DND-41 (cell line): ENCODE measurements around the gene FAM163B.

ENCODE experiments used
- ATAC-seq: fragments of 200-7000 bp; cut with Tn5 transposase; 3 replicates; pipeline ENCODE4 v1.9.1; 2021; ENCODE audit warnings: low read depth; ENCODE audit not compliant: insufficient read depth
- DNase-seq: peaks from one replicate; pipeline ENCODE4 v3.0.0-alpha.2; 2020
- H2AFZ ChIP-seq: 2 replicates; pipeline ENCODE4 v1.6.0; 2012; ENCODE audit warnings: low read depth, low read length
- H3K27ac ChIP-seq: 2 replicates; pipeline ENCODE4 v1.5.1; 2012; ENCODE audit warnings: low read length, inconsistent platforms
- H3K27me3 ChIP-seq: fragments of 200-600 bp; sonication (generic); 2 replicates; pipeline ENCODE4 v1.6.0; 2012; ENCODE audit warnings: low read length, mild to moderate bottlenecking, inconsistent platforms; ENCODE audit not compliant: insufficient read depth, poor library complexity
- H3K36me3 ChIP-seq: 2 replicates; pipeline ENCODE4 v1.5.1; 2012; ENCODE audit warnings: low read length, inconsistent platforms; ENCODE audit not compliant: insufficient read depth
- H3K4me1 ChIP-seq: 2 replicates; pipeline ENCODE4 v1.5.1; 2012; ENCODE audit warnings: mild to moderate bottlenecking, low read length; ENCODE audit not compliant: insufficient read depth
- H3K4me2 ChIP-seq: 2 replicates; pipeline ENCODE4 v1.6.0; 2012; ENCODE audit warnings: mild to moderate bottlenecking, moderate library complexity, low read length, inconsistent platforms; ENCODE audit not compliant: insufficient read depth
- H3K4me3 ChIP-seq, 2 experiments: fragments of 200-600 bp in 1 of 2; shearing (Covaris generic) in 1 of 2; 2 replicates each; pipeline ENCODE4 v1.5.1; 2012 to 2016; ENCODE audit warnings: inconsistent platforms in 2 of 2, low read length in 2 of 2, mild to moderate bottlenecking in 2 of 2, low read depth in 1 of 2, moderate library complexity in 1 of 2
- H3K79me2 ChIP-seq: 2 replicates; pipeline ENCODE4 v1.6.0; 2012; ENCODE audit warnings: low read length, inconsistent platforms; ENCODE audit not compliant: insufficient read depth
- H3K9ac ChIP-seq: 2 replicates; pipeline ENCODE4 v1.6.0; 2012; ENCODE audit warnings: low read depth, mild to moderate bottlenecking, inconsistent platforms, low read length, moderate library complexity
- H3K9me3 ChIP-seq: 2 replicates; pipeline ENCODE4 v1.5.1; 2012; ENCODE audit warnings: low read length, moderate library complexity, mild to moderate bottlenecking, inconsistent platforms; ENCODE audit not compliant: insufficient read depth, severe bottlenecking
- H4K20me1 ChIP-seq: 2 replicates; pipeline ENCODE4 v1.6.0; 2012; ENCODE audit warnings: low read length; ENCODE audit not compliant: insufficient read depth
- CTCF ChIP-seq: IDR thresholded peaks from 2 replicates; pipeline ENCODE4 v1.5.1; 2012; ENCODE audit warnings: borderline replicate concordance, low read length, moderate library complexity, mild to moderate bottlenecking; ENCODE audit not compliant: poor library complexity, severe bottlenecking; ENCODE audit errors: extremely low read depth
- EZH2 ChIP-seq: IDR thresholded peaks from 3 replicates; pipeline ENCODE4 v1.6.1; 2012; ENCODE audit warnings: borderline replicate concordance, low read depth, mild to moderate bottlenecking, moderate library complexity, low read length, inconsistent platforms; ENCODE audit not compliant: severe bottlenecking

The FAM163B gene

DNA sequence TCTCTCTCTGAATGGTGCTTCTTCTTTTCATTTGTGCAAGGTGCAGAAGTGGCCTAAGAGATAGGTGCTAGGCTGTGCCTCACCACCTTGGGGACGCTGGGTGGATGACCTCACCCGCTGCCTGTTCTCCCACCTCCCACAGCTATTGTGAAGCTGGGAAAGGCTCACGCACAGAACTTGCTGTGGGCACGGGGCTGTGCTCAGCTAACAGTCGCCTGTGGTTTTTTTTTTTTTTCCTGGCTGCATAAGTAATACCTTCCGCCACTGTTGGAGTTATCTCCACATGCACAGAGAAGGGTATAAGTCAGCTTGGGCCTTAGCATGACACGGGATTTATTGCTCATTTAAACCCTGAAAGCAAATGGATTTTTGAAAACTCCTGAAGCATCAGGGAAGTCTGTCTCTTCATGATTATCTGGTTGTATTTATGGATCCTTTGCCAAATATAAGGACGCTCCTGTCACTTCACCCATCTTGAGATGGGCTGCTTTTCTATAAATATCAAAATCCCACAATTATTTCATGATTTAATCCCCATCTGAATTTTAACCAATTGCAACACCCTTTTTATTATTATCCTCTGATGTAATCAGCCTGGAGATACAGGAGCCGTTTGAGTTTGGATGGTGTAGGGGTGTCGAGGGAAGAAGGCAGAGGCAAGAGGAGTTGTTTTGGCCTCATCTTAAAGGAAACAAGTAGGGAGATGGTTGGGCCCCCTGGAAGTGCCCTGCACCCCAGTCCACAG is 36.0 kb upstream of the FAM163B start:
- DNase-seq: no peak
- H3K79me2 ChIP-seq: no peaks in the 10 kb centered on the region
- H3K9me3 ChIP-seq: no peaks in the 10 kb centered on the region
- no peak for TF ChIP-seq CTCF
- no peak for TF ChIP-seq EZH2
- H3K27ac ChIP-seq: no peak overlapping the region
- H3K4me2 ChIP-seq: no peak overlapping the region
- no peaks in the 10 kb centered on the region for H3K27me3 ChIP-seq
- H3K9ac ChIP-seq: no peak overlapping the region
- H3K4me1 ChIP-seq: no peaks in the 10 kb centered on the region
- ATAC-seq: no peak
- no peak overlapping the region for H2AFZ ChIP-seq
- H3K36me3 ChIP-seq: no peaks in the 10 kb centered on the region
- no peaks in the 10 kb centered on the region for H4K20me1 ChIP-seq
- H3K4me3 ChIP-seq: no peak overlapping the region

DNA sequence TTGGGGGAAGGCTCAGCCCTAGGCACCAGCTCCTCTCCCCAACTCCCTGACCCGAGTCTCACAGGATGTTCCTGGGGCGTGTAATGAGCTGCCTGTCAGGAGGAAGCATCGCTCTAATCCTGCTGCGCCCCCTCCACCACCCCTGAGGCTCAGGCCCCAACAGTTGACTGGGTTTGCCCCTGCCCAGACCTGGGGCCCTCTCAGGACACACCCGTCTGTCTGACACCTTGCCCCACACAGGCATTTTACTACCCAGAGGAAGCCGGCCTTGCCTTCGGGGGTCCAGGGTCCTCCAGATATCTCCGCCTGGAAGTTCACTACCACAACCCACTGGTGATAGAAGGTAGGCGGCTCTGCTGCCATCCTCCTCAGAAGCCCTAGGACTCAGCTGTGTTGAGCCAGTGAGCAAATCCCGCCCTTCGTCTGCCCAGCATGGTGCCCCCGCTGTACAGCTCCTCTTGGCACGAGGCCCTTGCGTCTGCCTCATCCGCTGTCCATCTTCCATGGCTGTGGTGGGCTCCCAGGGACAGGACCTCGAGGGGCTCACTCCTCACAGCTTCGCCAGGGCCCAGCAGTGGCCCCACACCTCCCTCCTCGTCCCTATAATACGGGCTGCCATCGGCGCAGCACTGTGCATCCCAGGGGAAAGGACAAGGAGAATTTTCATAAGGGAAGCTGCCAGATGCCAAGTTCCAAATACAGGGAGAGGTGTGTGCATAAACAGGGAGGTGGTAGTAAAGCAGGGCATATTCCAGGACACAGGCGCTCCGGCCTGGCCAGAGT is 35.0 kb upstream of the FAM163B start:
- Histone ChIP-seq H3K4me1 (no peaks in the 10 kb centered on the region), H2AFZ (no peak overlapping the region), H3K27ac (no peak overlapping the region), H3K36me3 (no peaks in the 10 kb centered on the region), H3K27me3 (no peaks in the 10 kb centered on the region), H4K20me1 (no peaks in the 10 kb centered on the region), H3K79me2 (no peaks in the 10 kb centered on the region), H3K9ac (no peak overlapping the region), H3K9me3 (no peaks in the 10 kb centered on the region), H3K4me3 (no peak overlapping the region), H3K4me2 (no peak overlapping the region)
- ATAC-seq (no peak), DNase-seq (no peak)
- no peak for TF ChIP-seq CTCF
- TF ChIP-seq EZH2: no peak

DNA sequence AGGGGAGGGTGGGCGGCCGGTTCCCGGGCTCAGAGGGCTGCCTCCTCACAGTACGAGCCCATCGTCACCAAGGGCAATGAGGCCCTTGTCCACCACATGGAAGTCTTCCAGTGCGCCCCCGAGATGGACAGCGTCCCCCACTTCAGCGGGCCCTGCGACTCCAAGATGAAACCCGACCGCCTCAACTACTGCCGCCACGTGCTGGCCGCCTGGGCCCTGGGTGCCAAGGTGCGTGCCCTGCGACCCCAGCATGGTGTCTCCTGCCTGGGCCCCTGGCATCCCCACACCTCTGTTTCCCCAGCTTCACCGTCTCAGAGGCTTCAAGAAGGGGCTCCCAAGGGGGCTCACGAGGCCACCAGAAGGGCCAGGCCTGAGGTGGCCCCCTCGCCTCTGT is 34.2 kb upstream of the FAM163B start:
- DNase-seq (no peak), ATAC-seq (no peak)
- H3K4me2 ChIP-seq: no peak overlapping the region
- no peak overlapping the region for H3K4me3 ChIP-seq
- no peak overlapping the region for H2AFZ ChIP-seq
- H3K9me3 ChIP-seq: no peaks in the 10 kb centered on the region
- H3K36me3 ChIP-seq: no peaks in the 10 kb centered on the region
- H3K9ac ChIP-seq: no peak overlapping the region
- H4K20me1 ChIP-seq: no peaks in the 10 kb centered on the region
- no peaks in the 10 kb centered on the region for H3K4me1 ChIP-seq
- H3K27me3 ChIP-seq: no peaks in the 10 kb centered on the region
- TF ChIP-seq CTCF (no peak), EZH2 (no peak)
- H3K27ac ChIP-seq: no peak overlapping the region
- no peaks in the 10 kb centered on the region for H3K79me2 ChIP-seq
